ENCODE measurements around the gene EMD.
"Not testable (repeated sequence)": the region's sequence is repeated elsewhere in the genome, so short reads cannot be mapped to it uniquely, and the experiment has no call there.

EMD gene

DNA sequence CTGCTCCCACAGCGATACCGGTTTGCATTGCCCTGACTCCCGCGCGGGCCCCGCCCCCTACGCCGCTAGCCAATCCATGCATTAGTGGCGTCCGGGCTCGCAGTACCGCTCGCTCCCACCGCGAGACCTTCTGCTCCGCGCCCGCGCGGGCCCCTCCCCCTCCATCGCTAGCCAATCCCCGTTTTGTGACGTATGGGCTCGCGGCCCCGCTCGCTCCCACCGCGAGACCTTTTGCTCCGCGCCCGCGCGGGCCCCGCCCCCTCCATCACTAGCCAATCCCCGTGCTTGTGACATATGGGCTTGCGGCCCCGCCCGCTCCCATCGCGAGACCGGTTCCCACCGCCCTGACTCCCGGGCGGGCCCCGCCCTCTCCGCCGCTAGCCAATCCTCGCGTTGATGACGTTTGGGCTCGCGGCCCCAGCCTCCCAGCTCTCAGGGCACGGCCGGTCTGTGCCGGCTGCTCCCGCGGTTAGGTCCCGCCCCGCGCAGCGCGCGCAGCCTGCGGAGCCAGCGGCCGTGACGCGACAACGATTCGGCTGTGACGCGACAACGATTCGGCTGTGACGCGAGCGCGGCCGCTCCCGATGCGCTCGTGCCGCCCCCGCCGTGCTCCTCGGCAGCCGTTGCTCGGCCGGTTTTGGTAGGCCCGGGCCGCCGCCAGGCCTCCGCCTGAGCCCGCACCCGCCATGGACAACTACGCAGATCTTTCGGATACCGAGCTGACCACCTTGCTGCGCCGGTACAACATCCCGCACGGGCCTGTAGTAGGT, at the start of gene EMD:
EMD (plus strand) TSS at position 497 of the 770 bp plus-strand sequence; CDS start at position 687, 190 bp downstream.
- peak; percentile 98 for DNase-seq

DNA sequence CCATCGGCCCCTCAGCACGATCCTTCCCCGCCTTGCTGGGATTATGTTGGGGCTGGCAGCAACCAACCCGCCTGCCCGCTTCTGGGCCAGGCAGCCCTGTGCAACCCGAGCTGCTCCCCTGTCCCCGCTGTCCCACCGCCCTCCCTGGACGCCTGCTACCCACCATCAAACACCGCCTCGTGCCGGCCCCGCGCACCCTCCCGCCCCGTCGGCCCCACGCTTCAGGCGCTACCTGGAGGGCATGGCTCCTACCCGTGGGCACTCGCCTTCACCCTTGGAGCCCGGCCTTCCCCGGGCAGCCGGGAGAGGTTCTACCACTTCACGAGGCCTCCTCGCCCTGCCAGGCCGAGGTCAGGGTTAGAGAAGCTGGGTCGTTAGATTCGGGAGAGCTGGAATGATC, 46.5 kb upstream of the EMD start:
- no peak for DNase-seq

DNA sequence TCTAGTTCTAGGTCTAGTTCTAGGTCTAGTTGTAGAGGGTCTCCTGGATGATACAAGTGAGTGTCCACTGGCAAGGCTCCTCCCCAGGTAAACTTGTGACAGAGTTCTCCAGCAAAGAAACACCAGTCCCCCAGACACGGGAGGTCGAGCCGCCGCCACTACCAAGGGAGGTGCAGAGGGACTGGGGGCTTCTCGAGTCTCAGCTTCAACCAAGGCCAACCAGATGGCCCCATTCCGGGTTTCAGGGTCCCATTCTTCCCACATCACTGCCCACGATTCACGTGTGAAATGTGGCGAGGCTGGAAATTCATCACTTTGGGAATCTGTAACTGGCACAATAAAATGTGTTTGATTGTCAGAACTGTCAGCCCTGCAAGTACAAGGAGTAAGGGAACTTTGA, 46.0 kb upstream of the EMD start:
- DNase-seq, result no peak

DNA sequence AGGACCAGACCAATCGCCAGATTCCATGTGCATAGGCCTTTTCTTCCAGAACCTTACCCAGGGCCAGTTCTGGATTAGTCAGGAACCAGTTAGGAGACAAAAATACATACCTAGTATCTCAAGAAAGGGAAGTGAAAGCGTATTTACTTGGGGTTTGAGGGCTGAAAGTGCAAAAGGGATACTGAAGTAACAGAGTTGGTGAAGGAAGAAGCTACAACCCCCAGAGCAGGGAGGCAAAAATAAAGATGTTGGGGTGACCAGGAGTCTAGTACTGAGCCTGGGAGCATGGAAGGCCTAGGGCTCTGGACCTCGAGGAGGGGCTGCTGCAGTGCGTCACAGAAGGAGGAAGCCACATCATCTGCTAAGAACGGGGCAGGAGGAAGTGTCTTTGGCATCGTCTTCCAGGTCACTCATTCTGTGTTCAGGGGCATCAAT, 45.2 kb upstream of the EMD start:
- DNase-seq, result no peak

DNA sequence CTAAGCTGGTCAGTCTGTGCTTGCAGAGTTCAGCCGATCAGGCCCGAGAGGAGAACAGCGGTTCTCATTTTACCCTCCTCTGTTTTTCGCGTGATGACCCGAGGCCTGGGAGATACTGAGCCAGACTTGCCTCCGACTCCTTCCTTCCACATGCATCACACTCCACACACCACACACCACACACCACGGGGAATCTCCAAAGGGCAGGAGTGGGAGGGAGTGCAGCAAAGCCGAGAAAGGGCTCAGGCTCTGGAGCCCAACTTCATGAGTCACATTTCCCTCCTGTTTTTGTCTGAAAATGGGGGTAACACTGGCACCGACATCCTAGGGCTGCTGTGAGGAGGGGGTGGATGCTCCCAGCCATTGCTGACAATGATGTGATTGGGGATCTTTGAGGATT, 44.6 kb upstream of the EMD start:
- no peak for DNase-seq

DNA sequence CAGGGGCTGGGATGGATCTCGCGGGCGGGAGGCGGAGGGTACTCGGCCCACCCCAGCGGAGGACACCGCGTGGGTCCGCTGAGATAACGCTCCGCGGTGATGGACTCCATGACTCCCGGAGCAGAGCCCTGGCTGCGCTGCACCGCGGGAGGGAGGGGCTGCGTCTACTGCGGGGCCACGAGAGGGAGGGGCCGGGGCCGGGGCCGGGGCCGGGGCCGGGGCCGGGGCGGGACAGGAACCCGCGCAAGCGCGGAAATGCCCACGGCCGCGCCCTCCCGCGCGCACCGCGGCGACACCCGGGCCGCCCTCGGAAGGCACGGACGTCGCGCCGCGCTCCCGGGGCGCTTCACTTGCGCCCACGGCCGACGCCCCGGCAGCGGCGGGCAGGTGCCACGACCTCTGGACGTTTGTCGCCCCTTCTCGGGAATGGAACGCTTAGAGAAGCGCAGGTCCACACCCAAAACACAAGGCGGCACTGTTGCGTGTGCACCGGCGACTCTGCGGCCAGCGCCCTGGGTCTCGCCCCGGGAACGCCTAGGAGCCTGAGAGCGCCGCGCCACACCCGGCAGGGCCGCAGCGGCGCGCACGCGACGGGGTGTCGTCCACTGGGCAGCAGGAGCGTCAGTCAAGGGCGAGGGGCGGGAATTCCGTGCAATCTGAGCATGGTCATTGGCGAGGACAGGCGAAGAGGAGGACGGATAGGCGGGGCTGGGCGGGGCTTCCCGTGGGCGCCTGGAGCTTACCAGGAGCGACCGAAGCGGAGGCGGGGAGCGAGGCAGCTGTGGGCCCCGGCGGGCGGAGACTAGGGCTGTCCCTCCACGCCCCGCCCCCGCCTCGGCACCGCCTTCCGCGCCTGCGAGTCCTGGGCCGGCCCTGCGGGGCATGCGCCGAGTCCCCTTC, 37.4 kb upstream of the EMD start:
- not testable (repeated sequence) for DNase-seq

DNA sequence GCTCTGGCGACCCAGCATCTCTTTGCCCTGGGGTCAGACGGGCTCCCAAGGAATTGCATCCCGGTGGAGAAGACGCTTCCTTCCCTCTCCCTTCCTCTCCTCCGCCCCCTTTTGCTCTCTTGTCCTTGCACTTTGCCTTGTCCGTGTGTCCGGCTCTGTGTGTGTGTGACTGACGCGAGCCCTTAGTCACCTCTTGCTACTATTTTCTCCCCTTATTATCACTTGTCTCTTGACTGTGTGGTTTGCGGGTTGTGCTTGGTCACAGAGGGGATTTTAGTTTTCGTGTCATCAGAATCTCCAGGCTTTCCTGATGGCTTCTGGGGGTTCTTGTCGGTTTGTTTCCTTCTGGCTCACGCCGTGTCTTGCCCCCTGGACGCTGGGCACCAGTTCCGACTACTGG, 36.0 kb upstream of the EMD start:
- not testable (repeated sequence) for DNase-seq

DNA sequence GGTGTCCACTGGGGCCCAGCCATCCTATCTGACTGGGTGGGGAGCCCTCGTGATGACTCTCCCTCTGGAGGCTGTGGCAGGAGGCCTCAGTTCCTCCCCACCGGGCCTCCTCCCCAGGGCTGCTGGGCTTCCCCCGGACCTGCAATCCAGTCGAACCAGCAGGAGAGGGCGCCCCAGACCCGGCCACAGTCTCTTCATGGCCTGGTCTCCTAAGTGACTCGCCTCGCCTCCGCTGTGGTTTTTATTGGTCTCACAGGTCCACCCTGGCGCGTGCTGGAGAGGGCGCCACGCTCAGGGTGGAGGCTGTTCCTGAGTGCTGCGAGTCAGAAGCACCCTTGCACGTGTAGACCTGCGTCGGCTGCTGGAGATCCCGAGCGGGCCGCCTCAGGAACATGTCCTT, 35.5 kb upstream of the EMD start:
- DNase-seq, result not testable (repeated sequence)

DNA sequence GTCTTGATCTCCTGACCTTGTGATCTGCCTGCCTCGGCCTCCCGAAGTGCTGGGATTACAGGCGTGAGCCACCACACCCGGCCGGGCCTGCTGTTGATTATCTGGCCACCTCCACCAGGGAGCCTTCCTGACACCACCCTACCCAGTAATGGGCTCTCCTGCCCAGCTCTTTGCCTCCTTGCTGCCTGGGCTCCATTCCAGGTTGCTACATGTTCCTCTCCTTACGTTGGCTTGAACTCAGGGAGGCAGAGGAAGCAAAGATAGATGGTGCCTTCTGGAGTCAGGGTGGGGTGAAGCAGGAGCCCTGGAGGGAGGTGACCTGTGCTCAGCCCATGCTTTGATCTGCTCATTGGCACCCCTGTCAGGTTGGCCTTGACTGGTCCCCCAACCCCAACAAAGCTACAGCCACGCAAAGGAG, 31.0 kb upstream of the EMD start:
- peak; percentile 47 for DNase-seq

DNA sequence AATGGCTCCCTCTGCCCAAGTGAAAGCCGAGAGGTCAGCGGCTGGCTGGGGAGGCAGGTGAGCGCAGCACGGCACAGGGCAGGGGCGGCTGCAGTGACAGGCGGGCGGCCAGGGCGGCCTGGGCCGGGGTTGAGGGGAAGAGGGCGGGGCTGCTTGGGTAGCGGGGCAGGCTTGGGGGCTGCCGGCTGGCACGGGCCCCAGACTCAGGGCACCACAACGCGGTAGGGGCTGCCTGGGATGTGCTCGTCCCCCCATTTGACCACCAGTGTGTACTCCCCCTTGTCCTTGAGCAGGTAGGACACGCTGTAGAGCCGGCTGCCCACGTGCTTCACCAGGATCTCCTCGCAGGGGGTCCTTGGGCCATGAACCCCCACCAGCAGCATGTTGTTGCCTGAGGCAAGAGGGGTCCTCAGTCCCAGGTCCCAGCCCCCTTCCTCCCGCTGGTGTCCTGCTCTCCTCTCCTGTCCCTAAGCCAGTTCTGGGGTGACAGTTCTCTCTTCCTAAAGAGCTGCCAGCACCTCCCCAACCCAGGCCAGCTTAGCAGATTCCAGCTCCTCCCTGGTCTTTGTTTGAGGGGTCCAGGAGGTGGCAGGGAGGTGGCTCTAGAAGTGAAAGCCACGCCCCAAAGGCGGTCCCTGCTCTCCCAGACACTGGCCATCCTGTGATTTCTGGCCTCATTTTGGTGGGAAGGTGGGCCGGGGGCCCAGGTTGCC, 30.3 kb upstream of the EMD start:
- no peak for DNase-seq

DNA sequence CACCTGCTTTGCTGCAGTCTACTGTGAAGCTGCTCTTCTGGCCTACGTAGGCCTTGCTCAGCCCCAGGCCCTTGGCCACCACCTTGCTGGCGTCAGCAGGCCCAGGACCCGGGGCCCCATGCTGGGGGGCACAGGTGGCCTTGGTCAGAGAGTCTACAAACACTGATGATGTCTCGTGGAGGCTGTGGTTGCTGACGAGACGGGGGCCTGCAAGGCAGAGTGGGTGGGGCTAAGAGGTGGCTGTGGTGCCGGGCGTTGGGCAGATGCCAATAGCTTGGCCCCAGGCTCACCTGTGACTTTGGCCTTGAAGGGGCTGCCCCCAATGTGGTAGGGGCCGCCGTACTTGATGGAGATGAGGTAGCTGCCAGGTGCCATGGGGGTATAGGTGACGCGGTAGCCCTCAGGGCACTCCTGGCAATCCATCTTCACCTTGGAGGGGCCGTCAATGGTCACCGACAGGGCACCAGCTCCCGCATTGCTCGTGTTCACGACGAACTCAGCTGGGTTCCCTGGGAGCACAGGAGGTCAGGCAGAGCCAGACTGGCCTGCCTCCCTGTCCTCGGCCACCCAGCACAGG, 29.6 kb upstream of the EMD start:
- no peak for DNase-seq

DNA sequence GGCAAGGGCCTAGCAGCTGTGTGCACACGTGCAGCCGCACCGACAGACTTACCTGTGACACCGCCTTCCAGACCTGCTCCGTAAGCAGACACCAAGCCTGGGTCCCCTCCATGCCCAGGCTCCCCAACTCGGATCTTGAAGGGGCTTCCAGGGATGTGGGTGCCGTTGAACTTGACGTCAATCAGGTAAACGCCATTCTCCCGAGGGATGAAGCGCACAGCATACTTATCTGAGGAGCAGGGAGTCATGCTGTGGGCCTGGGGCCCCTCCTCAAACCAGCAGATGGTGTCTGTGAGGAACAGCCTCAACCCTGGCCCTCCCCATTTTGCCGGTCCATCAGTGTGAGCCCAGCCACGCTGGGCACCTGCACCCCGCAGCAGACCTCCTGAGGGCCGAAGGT, 29.1 kb upstream of the EMD start:
- DNase-seq, result no peak

DNA sequence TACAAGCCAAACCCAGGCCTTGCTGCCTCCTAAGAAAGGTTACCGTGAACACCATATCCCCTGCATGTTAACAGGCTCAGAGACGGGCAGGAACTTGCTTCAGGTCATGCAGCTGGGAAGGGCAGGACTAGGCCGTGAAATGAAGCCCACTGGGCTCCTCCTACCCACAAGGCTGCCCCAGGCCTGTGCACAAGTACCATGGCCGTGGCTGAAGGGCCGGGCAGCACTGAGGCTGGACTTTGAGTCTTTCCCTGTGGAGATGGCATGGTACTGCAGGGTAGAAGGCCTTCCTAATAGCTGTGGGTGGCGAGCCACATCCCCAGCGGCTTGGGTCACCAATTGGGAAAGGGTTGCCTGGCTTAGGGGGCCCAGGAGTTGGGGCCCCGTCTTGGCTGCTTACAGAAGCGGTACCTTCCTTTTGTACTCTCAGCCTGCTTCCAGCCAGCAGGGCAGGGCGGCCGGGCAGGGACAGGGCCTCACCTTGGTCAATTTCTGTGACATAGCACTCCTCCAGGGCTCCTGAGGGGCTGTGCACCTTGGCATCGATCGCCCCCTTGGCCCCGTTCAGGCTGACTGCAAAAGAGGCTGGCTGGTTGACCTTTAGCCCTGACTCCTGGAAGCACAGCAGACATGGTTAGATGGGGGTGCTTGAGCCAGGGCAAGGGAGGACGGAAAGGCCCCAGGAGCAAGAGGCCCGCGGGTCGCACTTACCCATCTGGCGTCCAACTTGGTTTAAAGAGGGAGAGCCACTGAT, 28.5 kb upstream of the EMD start:
- DNase-seq, result no peak

DNA sequence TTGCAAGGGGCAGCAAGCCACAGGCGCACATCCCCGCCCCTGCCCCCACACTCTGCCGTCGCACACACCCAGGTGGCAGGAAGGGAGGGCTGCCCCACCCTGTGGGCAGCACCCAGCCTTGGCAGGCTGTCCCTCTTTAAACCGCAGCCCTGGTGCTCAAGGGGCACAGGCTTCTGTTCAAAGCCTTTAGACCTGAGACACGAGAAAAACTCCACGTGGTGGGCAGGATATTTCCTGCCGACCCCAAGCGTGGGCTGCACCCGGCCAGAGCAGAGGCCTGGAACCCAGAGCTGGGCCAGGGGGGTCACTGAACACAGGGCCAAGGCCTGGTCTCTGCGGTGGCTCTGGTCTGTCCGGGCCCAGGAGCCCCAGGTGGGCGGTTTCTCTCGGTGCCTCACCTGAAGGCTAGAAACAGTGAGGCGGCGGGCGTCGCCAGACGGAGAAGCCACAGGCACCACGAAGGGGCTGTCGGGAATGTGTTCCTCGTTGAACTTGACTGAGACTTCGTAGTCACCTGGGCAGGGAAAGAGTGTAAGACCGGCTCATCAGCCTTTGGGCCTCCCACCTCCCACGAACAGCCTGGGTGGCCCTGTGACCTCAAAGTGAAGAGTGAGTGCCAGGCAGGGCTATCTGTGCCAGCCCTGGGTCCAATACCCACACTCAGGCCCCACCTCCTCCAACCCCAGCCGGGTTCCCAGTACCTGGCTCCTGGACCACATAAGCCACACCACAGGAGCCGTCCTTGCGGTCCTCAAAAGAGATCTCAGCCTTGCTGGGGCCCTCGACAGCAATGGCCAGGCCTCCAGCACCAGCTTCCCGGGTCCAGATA, 27.7 kb upstream of the EMD start:
- no peak for DNase-seq

DNA sequence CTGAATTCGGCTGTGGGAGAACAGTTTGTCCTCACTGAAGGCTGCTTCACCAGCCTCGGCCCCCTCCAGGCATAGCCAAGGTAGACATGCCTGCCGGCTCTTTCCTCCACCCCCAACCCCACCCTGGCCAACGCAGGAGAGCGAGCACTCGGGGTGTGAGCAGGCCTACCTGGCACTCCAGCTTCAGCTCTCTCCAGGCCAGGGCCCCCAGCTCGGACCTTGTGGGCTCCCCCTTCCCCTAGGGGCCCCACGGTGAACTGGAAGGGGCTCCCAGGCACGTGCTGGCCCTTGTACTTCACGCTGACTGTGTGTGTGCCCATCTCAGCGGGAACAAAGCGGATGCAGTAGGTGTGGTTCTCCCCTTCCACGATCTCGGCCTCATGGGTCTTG, 27.1 kb upstream of the EMD start:
- no peak for DNase-seq

DNA sequence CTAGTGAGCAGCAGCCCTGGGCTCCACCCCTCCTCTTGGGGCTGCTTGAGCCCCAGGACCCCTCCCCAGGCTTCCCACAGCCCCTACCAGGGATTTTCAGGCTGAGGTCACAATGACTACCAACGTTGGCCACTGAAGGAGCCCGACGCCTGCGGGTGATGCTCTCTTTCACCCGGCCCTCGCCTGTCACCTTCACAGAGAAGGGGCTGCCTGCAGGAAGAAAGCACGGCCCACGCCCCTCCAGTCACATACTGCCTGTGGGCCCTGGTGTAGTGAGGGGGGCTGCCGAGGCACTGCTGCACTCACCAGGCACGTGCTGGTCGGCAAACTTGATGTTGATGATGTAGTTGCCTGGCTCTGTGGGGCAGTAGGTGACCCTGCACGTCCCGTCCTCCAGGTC, 26.6 kb upstream of the EMD start:
- no peak for DNase-seq

DNA sequence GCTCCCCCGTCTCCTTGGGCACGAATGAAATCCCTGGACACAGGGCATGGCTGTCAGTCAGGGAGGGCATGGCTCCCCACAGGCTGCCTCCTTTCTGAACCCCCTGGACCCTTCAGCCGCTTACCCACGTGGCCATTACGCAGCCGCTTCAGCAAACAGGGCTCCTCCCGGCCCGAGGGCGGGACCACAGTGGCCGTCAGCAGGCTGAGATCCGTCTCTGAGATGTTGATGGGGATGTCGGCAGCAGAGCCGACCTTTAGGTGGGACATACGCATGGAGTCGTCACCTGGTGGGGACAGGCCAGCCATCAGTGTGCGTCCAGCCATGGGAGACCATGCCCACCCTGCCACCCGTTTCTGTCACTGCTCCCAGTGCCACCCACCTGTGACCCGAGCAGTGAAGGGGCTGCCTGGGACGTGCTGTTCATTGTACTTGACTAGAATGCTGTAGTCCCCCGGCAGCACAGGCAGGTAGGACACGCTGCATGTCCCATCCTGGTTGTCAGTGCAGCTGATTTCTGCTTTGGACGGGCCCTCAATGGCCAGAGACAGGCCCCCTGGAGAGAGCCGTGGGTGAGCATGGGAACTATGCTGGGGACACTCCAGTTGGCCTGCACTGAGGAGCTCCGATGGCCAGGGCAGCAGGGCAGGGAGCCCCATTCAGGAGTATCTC, 25.8 kb upstream of the EMD start:
- no peak for DNase-seq

DNA sequence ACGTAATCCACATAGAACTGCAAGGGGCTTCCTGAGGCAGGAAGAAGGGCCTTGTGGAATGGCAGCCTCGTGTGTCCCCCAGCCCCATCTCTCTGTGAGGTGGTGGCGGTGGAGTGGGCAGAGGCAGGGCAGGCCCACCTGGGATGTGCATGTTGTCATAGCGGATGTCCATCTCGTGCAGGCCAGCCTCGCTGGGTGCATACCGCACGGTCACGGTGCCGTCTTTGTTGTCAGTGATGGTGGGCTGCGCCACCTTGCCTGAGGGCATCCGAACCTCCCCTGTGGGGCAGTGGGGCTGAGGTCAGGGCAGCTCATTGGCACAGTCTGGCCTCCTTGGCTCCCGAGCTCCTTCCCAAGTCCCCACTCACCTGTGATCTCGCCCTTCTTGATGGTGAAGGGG, 25.1 kb upstream of the EMD start:
- no peak for DNase-seq

DNA sequence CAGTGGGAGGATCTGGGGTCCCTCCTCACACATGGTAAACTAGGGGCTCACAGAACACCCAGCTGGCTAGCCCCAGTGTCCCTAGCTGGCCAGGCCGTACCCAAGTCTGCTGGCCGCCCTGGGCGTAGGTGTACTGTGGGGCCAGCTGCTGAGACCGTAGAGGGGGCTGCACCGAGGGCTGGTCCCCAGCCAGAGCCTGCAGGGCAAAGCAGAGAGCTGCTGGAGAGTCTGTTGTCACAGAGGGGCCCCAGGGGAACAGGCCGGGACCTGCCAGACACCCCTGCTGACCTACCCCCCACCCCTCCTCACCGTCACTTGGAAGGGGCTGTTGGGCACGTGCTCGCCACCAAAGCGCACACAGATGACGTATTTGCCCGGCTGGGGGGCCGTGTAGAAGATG, 24.6 kb upstream of the EMD start:
- DNase-seq, result no peak

DNA sequence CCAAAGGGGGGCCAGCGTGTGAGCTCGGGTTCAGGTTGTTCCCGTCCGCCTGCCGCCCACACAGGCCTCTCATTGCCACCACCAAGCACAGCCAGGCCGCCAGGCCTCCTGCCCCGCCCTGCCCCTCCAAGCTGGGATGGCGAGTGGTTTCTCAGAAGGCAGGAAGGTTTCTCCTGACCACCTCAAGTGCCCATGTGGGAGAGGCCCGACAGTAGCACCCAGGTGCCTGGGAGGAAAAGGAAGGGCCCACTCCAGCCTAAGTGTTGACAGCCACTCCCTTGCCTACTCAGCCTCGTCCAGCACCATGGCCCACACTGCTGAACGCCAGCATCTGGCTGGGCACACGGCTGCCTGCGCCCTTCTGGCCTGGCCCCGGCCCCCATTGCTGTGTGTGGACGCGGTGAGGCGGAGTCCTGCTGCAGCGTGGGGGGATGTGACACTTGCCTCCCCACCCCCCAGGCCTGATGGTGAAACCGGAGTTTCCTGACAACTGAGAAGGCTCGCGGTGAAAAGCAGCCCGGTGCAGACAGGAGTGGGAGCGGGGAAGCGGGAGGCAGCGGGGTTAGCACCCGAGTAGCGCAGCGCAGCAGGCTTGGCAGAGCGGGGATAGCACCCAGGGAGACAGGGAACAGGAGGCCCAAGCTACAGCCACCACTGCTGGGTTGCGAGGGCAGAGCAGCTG, 23.9 kb upstream of the EMD start:
- DNase-seq, result no peak
